Retina (tissue), 1 donor: Measurements from ENCODE around the gene SFXN5.
A peak's percentile ranks its signal among the peaks of the same experiment; 100 is the strongest.

Experiments
- DNase-seq: peaks from one replicate; pipeline ENCODE4 v3.0.0-alpha.2; 2016

The SFXN5 gene

GRCh38 chr2:72934683-72935610, 136.6 kb downstream of the SFXN5 start:
- DNase-seq = no peak

DNA sequence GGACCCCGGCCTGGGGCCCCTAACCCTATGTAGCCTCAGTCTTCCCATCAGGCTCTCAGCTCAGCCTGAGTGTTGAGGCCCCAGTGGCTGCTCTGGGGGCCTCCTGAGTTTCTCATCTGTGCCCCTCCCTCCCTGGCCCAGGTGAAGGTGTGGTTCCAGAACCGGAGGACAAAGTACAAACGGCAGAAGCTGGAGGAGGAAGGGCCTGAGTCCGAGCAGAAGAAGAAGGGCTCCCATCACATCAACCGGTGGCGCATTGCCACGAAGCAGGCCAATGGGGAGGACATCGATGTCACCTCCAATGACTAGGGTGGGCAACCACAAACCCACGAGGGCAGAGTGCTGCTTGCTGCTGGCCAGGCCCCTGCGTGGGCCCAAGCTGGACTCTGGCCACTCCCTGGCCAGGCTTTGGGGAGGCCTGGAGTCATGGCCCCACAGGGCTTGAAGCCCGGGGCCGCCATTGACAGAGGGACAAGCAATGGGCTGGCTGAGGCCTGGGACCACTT, 137.8 kb downstream of the SFXN5 start:
- DNase-seq = no peak

- no peak for DNase-seq
These were observed 138.3 kb downstream of the SFXN5 start for GRCh38 chr2:72933207-72933606.

DNA sequence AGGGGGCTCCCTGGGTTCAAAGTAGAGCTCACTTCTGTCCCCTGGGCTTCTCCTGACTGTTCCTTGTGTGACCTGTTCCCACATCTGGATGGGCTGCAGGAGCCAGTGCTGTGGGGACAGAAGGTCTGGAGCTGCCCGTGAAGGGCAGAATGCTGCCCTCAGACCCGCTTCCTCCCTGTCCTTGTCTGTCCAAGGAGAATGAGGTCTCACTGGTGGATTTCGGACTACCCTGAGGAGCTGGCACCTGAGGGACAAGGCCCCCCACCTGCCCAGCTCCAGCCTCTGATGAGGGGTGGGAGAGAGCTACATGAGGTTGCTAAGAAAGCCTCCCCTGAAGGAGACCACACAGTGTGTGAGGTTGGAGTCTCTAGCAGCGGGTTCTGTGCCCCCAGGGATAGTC, 138.7 kb downstream of the SFXN5 start:
- no peak for DNase-seq

DNA sequence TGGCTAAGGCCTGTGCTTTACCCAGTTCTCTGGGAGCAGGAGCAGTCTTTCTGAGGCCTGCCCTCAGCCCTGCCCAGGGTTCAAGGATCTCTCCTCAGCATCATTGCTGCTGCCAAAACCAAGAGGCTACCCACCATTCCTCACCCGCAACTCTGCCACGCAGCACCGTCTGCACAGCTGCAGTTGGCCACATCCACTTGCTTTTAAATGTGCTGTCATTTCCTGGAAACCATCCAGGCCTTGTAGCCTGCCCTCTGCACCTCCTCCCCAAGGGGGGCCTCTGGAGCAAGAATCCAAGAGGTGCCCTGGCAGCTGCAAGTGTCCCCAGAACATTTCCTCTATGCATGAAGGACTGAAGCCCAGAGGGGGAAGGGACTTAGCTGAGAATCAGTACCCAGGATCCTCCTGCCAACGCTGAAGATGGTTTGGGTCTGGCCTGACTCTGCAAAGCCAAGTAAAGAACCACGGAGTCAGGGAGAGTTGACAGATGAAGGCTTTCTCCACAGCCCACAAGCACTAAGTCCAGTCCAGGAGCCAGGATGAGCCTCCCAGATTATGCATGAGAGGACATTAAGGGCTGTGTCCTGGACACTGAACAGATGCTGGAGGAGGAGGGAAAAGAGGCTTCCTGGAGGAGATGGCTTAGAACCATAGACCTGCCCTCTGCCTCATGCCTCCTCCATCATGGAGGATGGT, 139.3 kb downstream of the SFXN5 start:
- no peak for DNase-seq

DNA sequence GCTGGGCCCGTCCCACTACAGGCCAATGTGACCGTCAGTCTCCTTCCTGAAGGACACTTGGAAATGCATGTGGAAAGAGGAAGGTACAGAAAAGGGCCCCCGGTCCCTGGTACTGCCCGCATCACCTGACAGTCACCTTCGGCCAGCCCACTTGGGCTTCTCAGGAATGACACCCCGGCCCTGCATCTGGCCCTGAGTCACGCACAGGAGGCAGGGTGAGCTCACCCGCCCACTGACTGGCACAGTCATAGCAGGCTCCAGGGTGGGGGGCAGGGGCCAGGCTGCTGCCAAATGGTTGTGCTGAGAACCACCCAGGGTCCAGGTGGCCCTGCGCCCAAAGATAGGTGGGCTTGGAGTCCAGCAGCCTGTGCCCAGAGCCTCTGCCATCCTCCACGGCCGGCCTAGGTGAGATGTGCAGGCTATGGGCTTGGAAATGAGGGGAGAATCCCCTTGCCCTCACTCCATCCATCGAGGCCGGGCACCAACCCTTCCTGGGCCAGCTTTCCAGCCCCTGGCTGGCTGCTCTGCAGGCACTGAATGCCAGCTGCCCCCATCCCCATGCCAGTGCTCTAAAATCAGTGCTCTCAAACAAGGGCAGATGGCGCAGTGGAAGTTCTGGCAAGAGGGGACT, 140.1 kb downstream of the SFXN5 start:
- no peak for DNase-seq

- no peak for DNase-seq
These were observed 142.5 kb downstream of the SFXN5 start for GRCh38 chr2:72929010-72929409.

- no peak for DNase-seq
These were observed 143.6 kb downstream of the SFXN5 start for GRCh38 chr2:72927619-72928550.

GRCh38 chr2:72926811-72927465, 144.6 kb downstream of the SFXN5 start:
- no peak for DNase-seq

GRCh38 chr2:72926368-72926767, 145.1 kb downstream of the SFXN5 start:
- DNase-seq = no peak

DNA sequence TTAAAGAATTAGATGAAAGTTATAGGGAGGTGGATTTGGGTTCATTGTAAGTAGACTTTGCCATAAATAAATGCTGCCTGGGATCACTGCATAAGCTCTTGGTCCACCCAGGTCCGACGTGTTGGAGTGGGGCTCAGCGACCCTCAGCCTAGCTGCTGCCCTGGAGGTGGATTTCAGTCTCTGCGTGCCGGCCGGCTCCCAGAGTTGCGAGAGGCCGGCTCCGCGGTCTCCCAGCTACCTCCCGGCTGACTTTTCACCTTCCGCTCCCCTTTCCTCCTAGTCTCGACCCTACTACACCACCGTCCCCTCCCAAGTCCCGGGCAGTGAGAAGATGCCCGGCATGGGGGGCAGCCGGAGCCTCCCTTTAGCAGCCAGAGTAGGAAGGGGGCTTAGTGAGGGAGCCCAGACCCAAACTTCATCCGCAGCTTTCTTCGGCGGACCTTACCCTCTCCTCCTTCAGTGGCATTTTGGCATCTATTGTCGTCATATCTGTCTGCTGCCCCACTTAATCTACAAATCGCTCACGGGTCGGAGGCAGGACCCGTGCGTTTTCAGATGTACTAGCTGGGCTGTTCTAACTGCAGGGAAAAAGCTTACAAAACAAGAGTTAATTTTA, 146.1 kb downstream of the SFXN5 start:
- peak; percentile 59 for DNase-seq

DNA sequence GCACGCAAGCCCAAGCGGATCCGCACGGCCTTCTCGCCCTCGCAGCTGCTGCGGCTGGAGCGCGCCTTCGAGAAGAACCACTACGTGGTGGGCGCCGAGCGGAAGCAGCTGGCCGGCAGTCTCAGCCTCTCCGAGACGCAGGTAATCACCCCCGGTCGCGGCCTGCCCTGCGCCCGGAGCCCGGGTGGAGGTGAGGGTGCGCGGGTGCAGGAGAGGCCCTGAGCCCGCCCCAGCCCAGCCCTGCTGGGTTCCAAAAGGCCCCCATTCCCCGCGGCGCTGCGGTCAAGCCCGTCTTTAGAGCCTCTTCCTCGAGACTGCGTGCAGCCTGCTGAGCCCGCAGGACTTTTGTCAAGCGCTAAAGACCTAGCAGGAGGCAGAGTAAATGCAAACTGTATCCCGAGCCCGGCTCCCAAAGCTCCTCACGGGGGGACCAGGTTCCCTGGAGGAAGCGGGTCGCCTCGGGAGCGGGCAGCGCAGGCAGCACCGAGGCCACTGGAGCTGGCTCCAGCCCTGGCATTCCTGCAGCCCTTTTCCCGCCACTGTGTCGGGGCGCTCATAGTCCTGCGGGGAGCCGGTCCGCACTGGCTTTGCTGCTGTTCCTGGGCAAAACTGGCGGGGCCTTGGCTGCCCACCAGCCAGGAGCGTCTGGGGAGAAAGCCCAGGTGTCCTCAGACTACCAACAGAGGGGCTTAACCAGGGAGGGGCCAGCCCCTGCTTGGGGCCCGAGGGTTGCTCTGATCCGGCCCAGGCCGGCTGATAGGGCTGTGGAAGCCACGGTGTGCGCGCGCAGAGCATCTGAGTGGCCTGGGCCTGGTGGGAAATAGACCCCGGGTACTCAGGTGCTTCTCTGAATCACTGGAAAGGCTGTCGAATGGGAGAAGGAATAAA, 146.9 kb downstream of the SFXN5 start:
- peak; percentile 75 for DNase-seq

DNA sequence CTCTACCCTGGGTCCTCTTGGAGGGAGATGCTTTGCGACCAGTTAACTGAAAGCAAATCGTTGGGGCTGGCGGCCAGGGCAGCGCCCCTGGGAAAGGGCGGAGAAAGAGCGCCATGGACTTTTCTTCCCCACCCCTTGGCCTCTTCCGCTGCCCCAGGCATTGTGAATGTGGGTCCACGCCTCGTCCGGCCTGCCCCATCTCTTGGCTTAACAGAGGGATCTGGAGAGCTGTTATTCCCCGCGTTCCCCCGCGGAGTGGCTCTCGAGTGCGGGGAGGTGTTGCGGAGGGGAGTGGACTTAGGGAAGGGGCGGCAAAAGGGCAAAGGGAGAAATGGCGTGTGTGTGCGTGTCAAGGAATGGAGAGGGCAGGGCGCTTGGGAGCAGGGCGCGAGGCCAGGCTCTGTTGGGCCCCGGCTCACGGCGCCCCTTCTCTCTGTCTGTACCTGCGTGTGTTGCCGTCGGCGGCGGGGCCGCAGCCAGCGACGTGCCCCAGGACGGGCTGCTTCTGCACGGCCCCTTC, 147.6 kb downstream of the SFXN5 start:
- peak; percentile 73 for DNase-seq

DNA sequence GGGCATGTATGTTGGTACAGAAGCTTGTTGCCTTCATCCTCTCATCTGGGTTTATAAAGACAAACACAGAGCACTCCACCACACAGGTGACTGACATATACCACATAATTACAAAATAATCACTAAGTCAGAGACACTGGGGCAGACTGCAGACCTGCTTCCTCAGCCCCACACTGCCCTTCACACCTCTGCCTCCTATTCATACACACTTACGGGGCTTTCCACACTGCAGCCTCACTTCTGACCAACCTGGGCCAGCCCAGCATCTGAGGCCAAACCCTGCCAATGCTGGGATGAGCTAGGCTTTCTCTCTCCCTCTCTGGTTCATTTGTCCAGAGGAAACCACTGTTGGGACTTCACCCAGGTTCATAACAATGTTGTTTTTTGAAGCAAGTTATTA, 149.7 kb downstream of the SFXN5 start:
- no peak for DNase-seq

DNA sequence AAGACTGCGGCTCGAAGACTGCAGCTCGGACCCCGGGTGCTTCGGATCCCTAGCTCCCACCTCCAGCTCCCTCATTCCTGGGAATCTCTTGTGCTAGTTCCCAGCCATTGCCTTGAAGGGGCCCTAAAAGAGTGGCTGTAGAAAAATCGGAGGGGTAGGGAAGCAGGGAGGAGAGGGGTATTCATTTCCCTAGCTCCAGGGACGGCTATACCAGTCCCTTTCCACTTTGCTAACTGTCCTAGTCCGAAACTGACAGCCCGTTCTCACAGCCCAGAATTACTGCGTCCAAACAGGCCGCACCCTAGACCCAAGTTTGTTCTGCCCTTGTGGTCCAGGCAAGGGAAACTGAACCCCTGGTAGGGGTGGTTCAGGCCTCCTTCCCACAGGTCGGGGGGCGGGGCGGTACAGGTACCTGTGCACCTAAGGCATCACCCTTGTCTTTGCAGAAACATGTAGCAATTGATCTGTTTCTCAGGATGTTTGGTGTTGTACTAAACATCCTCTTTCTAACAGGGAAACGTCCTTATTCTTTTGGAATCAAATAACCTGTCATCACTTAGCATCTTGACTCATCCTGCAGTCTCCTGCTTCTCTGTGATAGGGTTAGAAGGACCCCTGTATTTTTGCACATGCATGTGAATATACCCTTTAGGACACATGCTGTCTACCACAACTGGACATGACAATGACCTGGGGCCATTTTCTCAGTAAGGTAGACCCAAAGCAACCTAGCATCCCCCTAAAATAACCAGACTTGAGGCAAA, 150.2 kb downstream of the SFXN5 start:
- DNase-seq = no peak

DNA sequence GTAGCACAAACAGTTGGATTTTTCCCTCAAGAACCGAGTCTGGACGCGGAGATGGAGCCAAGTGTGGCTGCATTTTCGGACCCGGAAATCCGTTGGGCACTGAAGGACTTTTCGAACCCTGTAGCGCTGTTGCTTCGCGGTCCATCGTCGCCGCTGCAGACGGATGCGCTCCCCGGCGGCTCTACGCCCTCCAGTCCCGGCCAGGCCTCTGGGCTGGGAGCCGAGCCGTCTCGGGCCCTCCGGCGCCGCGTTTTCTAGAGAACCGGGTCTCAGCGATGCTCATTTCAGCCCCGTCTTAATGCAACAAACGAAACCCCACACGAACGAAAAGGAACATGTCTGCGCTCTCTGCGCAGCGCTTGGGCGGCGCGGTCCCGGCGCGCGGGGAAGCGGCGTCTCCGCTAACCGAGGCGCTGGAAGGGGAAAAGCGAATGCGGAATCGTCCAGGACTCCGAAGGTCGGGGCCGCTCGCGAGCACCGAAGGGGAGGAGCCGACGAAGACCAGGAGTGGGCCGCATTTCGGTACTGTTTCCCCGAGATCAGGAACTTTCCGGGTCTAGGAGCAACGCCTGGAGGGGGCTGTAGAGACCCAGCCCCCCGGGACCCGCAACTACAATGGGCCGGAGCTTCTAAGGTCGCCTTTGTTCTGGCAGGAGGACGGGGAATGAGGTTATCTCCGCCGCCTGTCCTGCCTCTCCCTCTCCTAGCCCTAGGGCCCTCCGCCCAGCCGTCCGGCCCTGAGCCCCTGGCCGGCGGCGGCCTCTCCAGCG, 151.0 kb downstream of the SFXN5 start:
- peak; percentile 90 for DNase-seq

DNA sequence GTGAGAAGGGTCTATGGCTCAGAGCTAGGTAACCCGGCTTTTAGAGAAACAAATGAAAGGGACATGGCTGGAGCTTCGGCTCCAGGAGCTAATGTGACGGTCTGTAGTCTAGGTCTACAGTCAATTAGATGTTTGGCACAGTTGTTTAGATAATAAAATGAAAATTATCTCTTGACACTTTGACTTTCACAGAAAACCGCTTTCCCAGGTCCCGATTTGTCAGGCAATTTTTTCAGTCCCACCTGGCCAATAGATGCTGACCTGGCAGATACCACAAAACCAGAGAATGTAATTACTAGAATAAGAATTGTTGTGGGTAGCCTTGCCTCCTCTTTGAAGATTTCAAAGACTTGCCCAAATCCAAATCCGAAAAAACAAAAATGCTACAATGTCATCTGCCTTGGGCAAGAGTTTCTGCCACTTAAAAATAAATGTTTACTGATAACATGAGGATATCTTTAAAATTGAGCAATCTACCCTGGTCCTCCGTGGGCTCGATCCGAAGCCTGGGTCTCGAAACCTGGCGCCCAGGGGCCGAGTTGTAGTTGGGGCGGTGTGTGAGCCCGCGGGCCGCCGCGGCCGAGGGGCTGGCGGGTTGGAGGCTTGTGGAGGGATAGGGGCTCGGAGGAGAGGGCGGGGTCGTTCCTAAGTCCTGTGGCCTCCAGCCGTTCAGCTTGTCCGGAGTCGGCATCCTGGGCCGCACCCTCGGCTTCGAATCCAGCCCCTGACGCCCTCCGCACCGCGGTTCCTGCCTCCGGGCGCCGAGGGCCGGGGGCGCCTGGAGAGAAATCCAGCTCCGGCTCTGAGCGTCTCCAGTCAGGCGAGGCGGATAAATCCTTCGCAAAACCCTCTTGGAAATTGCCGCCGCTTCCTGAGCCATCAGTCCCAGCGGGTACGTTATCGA, 151.8 kb downstream of the SFXN5 start:
- DNase-seq = peak; percentile 88
